K562 (cell line): ENCODE results near the gene FBLIM1. TPM values are rescaled to one million over a fixed set of nuclear protein-coding genes. Genes with fewer than 3 reads are reported as not detected.

ENCODE experiments used
- DDX20 ChIP-seq: fragments of 450-650 bp; IDR thresholded peaks from 2 replicates; pipeline ENCODE4 v1.6.1; 2016; ENCODE audit warnings: missing genetic modification characterization, low read depth, mild to moderate bottlenecking, missing compliant biosample characterization, moderate library complexity
- DLX4 ChIP-seq: fragments of 250-450 bp; sonication (Bioruptor Pico); IDR thresholded peaks from 2 replicates; pipeline ENCODE4 v1.6.1; 2021; ENCODE audit warnings: mild to moderate bottlenecking
- ELK3 ChIP-seq: fragments of 450-650 bp; formaldehyde crosslinking; IDR thresholded peaks from 2 replicates; pipeline ENCODE4 v1.4.0; 2020; ENCODE audit warnings: mild to moderate bottlenecking
- HNRNPK ChIP-seq: fragments of 200-400 bp; formaldehyde crosslinking; IDR thresholded peaks from one replicate; pipeline ENCODE4 v1.6.1; 2018; ENCODE audit warnings: mild to moderate bottlenecking, low read depth, low read length; ENCODE audit not compliant: poor library complexity, severe bottlenecking
- IFI16 ChIP-seq: fragments of 250-450 bp; sonication (Bioruptor Pico); IDR thresholded peaks from 2 replicates; pipeline ENCODE4 v2.1.2; 2022; ENCODE audit warnings: mild to moderate bottlenecking, inconsistent platforms
- MIER1 ChIP-seq: fragments of 450-650 bp; IDR thresholded peaks from 2 replicates; pipeline ENCODE4 v1.6.1; 2016; ENCODE audit warnings: antibody characterized with exemption, mild to moderate bottlenecking, low read depth
- MTA2 ChIP-seq: fragments of 450-650 bp; IDR thresholded peaks from 2 replicates; pipeline ENCODE4 v1.6.1; 2016; ENCODE audit warnings: low read depth
- RBM25 ChIP-seq: fragments of 200-400 bp; formaldehyde crosslinking; IDR thresholded peaks from 2 replicates; pipeline ENCODE4 v1.6.1; 2018; ENCODE audit warnings: low read length, low read depth, moderate library complexity; ENCODE audit not compliant: severe bottlenecking
- SMARCB1 ChIP-seq: IDR thresholded peaks from 2 replicates; pipeline ENCODE4 v1.6.1; 2011; ENCODE audit warnings: improper control_type of control experiment, low read depth; ENCODE audit not compliant: insufficient read length
- SNRNP70 ChIP-seq: fragments of 200-400 bp; formaldehyde crosslinking; optimal IDR thresholded peaks from 2 replicates; pipeline ENCODE3; 2017; ENCODE audit warnings: low read depth, low read length
- SPI1 ChIP-seq: IDR thresholded peaks from 2 replicates; pipeline ENCODE4 v1.6.1; 2011; ENCODE audit warnings: low read depth, low read length, control low read depth, borderline replicate concordance
- ZNF175 ChIP-seq: fragments of 200-800 bp; sonication (Bioruptor generic); IDR thresholded peaks from 2 replicates; pipeline ENCODE4 v1.6.1; 2016; ENCODE audit warnings: low read depth, mild to moderate bottlenecking, missing genetic modification characterization, missing compliant biosample characterization
- ZNF311 ChIP-seq: fragments of 250-450 bp; sonication (Bioruptor Pico); IDR thresholded peaks from 2 replicates; pipeline ENCODE4 v1.4.0; 2020; ENCODE audit warnings: mild to moderate bottlenecking, moderate library complexity
- ZNF318 ChIP-seq, 2 experiments: fragments of 450-650 bp; IDR thresholded peaks; 2 replicates each; pipeline ENCODE4 v1.6.1; 2016; ENCODE audit warnings: mild to moderate bottlenecking in 2 of 2, borderline replicate concordance in 1 of 2, low read depth in 1 of 2, moderate library complexity in 1 of 2
- ZNF445 ChIP-seq: fragments of 250-450 bp; sonication (Bioruptor Pico); IDR thresholded peaks from 2 replicates; pipeline ENCODE4 v1.4.0; 2020; ENCODE audit warnings: low read depth, mild to moderate bottlenecking, moderate library complexity
- ZNF512 ChIP-seq: IDR thresholded peaks from 2 replicates; pipeline ENCODE4 v1.6.1; 2016; ENCODE audit warnings: missing genetic modification characterization, missing compliant biosample characterization
- ZNF766 ChIP-seq: fragments of 200-800 bp; sonication (Bioruptor generic); conservative IDR thresholded peaks from 2 replicates; pipeline ENCODE4 v1.6.1; 2016; ENCODE audit warnings: missing genetic modification characterization, missing compliant biosample characterization
- polyA plus RNA-seq, 8 experiments: library from polyadenylated mRNA; depleted of rRNA in 4 of 8; stranded (reverse) in 5 of 8; unstranded in 3 of 8; fragments of >200 nt; fragmentation: Nextera tagmentation in 2 of 8; fragmentation: Illumina TruSeq in 1 of 8; extraction: Ambion mirVana in 2 of 8; extraction: Trizol in 1 of 8; gene quantifications; 2 replicates each; pipeline versions ENCODE4 v1.2.1 to v1.2.3, GENCODE V29; 2011 to 2014; ENCODE audit warnings: inconsistent platforms in 1 of 8, missing spikeins in 1 of 8
- total RNA-seq, 7 experiments: library from RNA; depleted of rRNA in 6 of 7; stranded (reverse); fragments of >200 nt in 6 of 7; fragmentation: Illumina TruSeq in 2 of 7; extraction: Trizol in 2 of 7; gene quantifications; 2 replicates each; pipeline versions ENCODE4 v1.2.1 to v1.2.3, GENCODE V29; 2011 to 2021; ENCODE audit warnings: low replicate concordance in 1 of 7

Gene FBLIM1
- total and polyA plus RNA-seq, 9 of the 15 experiments (the other 6 are each of a cell fraction or from before 2014, with no cell fraction given): 0.14 to 0.24 TPM; not detected in 7

GRCh38 chr1:15833069-15833679 is 74.6 kb downstream of the FBLIM1 start (continued):
- TF ChIP-seq ZNF445 (CRISPR knock-in tag) (no peak), ZNF175 (CRISPR knock-in tag) (peak; percentile 62; the same call in 1 of the 2 replicates), RBM25 (no peak), SNRNP70 (no peak), HNRNPK (no peak), DDX20 (tag) (no peak), DLX4 (CRISPR knock-in tag) (no peak), ZNF512 (tag) (no peak), IFI16 (CRISPR knock-in tag) (no peak), ZNF311 (CRISPR knock-in tag) (no peak), ELK3 (no peak), SPI1 (no peak), ZNF318 (IDR thresholded peaks at IDR 0.05; ENCODE audit: borderline replicate concordance in 1 of 2, low read depth in 1 of 2) (no peak), SMARCB1 (no peak), MIER1 (no peak), MTA2 (no peak; the same call in 1 of the 2 replicates), ZNF766 (CRISPR knock-in tag) (no peak)
